M059J (cell line): ENCODE data around the gene CTU2. TPM values are rescaled to one million over a fixed set of nuclear protein-coding genes. Genes with fewer than 3 reads are reported as not detected.

Source experiments
- DNase-seq: peaks from one replicate; pipeline ENCODE4 v3.0.0-alpha.2; 2012; ENCODE audit warnings: low read depth
- total RNA-seq: library from RNA; depleted of rRNA; stranded (reverse); fragments of >200 nt; shearing (Covaris generic); gene quantifications from 2 replicates; pipeline ENCODE4 v1.2.3, GENCODE V29; 2014

Gene CTU2
- total RNA-seq, 1 experiment from 2014 or later, result 16.2 TPM

DNA sequence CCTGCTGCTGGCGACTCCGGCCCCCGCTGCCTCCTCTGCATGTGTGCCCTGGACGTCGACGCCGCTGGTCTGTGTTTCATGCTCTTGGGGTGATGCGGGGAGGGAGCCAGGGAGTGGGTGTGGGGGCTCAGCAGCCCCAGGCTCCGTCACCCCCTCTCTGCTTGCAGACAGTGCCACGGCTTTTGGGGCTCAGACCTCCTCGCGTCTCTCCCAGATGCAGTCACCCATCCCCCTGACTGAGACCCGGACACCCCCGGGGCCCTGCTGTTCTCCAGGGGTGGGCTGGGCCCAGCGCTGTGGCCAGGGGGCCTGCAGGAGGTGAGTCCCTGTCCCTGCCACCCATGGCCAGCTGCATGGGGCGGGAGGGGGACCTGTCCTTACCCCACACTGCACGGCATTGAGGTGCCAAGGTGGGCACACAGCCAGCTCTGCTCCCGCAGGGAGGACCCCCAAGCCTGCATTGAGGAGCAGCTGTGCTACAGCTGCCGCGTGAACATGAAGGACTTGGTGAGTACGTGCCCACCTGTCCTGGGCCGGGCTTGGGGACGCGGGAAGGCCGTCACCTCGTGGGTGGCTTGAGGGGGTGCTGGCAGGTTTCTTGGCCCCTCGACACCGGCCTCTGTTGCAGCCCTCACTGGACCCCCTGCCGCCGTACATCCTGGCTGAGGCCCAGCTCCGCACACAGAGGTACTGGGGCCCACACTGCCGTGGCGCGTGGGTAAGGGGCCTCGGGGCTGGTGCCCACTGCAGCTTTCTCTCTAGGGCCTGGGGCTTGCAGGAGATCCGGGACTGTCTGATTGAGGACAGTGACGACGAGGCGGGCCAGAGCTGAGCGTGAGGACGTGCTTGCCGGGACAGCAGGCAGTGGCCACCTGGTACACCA, 8.4 kb downstream of the CTU2 start:
- DNase-seq, result no peak

- DNase-seq, result no peak
These were observed 9.2 kb downstream of the CTU2 start for GRCh38 chr16:88715312-88716190.

GRCh38 chr16:88716201-88716600, 9.9 kb downstream of the CTU2 start:
- DNase-seq, result no peak

DNA sequence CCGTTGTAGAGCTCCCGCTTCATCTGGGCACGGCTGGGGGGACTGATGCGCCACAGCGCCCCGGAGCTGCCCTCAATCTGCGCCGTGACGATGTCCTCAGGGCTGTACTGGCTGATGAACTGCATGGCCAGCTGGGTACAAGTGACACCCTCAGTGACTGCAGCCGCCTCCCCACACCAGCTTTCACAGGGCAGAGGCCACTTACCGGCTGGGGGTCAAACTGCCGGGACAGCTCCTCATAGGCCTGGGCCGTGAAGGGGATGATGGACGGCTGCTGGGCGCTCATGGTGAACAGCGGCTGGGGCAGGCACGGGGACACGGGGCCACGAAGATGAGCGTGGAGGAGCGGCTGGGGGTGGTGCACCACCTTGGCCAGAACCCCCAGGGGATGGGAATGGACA, 10.3 kb downstream of the CTU2 start:
- DNase-seq, result no peak

DNA sequence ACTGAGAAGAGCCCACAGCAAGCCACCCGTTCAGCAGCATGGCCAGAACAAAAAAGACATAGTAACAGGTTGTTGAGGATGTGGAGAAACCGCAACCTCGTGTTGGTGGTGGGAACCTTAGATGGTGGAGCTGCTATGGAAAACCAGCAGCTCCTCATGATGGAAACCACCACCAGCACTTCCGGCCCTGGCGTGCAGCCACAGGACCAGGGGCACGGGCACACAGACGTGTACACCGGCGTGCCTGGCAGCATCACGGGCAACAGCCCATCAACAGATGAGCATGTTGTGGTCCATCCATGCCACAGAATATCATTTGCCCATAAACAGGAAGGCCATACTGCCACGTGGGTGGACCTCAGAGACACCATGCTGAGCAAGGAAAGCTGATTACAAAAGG, 11.9 kb downstream of the CTU2 start:
- DNase-seq, result no peak

- DNase-seq, result no peak
These were observed 13.1 kb downstream of the CTU2 start for GRCh38 chr16:88719267-88719932.

DNA sequence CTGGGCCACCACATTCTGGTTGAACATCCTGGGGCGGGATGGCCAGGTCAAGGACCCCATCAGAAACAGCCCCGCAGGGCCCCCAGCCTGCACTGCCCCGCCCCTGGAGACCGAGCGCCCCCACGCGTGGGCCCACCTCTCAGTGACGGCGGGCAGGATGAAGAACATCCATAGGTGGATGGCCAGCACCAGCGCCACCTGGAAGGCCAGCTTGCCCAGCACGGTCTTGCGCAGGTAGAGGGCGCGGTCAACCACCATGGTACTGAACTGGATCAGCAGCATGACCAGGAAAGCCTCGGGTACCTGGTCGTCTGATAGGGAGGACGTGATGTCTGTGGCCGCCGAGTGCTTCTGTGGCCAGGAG, 13.6 kb downstream of the CTU2 start:
- no peak for DNase-seq

GRCh38 chr16:88720396-88720970, 14.2 kb downstream of the CTU2 start:
- no peak for DNase-seq

DNA sequence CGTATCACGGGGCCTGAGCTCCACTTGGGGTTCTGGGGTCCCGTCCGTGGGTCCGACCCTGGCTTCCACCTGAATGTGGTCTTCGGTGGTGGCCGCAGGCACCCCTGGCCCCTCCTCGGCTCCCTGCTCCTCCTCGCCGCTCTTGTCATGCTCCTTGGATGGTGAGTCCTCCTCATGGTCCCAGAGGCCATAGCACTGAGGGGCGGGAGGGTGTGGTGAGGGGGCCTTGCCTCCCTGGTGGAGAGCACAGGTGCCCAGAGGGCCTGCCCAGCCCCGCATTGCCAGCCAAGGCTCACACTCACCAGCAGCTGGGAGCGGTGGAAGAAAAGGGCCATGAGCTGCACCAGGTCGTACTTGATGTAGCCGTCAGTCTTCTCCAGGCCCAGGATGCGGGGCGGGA, 14.9 kb downstream of the CTU2 start:
- DNase-seq, result no peak

DNA sequence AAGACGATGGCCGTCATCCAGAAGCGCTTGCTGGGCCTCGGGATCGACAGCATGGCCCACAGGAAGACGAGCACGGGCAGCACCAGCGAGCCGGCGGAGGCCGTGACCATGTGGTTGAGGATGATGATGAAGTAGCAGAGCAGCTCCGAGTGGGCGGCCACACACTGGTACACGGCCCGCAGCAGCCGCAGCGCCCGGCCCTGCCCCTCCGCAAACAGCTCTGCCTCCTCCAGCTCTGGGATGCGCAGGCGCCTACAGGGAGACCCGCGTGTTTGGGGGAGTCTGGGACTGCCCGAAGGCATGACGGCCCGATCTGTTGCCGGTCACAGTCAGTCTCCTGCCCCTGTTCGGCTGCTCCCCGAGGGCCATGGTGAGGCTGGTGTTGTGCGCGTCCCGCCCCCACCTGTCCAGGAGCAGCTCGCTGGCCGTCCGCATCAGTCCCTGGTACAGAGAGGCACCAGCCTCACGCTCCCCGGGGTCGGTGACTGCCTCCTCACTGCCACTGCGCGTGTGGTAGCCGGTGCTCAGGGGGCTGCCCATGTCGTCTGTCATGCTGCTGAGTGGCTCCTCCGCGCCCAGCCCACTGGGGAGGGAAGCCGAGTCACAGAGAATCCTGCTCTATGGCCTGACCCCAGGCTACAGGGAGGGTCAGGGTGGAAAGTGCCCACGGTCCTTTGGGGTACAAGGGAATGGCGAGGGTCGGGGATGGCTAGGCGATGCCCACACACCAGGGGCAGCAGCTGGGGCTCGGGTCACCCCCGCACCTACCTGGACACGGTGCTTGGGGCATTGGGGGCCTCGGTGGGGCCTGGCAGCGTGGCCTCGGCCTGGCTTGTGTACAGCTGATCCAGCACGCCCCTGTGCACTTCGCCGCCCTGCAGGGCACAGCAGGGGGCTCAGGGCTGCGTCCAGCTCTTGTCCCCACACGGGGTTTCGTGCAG, 15.8 kb downstream of the CTU2 start:
- DNase-seq, result no peak

DNA sequence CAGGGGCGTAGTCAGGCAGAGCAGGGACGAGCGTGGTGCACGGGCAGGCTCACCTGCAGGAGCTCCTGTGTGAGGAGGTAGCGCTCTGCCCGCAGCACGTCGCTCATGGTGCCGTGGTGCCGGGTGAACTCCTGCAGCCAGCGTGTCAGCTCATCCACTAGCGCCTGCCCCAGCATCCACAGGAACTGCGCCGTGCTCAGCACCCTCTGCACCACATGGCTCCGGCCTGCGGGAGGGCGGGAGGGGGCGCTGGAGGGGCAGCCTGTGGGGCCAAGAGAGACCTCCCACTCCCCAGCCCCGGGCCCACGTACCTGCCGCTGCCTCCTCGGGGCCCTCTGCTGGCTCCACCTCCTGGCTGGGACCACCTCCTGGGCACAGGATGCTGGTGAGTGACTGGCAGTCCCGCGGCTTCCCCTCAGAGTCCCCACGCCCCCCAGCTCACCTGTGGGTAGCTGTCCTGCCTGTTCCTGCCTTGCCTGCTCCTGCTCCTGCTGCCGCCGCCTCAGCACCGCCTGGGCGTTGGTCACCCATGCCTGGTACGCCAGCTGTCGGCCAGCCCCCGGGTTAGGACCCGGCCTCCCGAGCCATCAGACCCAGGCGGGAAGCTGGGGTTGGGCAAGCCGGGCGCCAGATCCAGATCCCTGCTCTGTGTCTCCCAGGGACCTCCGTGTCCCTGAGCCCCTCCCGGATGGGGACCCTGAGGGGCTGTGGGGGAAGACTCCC, 16.6 kb downstream of the CTU2 start:
- no peak for DNase-seq

DNA sequence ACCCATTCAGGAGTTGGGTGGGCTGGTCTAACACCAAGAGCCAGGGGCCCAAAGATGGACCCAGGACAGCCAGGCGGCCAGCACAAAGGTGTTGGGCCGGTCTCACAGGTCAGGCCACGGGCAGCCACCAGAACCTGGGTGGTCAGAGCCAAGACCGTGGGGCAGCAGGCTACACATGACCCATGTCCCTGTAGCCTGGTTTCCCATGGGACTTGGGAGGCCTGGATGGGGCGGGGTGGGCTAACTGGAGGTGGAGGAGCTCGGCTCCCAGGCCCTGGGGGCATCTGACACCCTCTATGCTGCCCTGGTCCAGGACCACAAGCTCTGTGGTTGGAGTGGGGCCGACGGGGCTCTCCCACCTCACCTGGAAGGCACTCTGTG, 17.2 kb downstream of the CTU2 start:
- no peak for DNase-seq

DNA sequence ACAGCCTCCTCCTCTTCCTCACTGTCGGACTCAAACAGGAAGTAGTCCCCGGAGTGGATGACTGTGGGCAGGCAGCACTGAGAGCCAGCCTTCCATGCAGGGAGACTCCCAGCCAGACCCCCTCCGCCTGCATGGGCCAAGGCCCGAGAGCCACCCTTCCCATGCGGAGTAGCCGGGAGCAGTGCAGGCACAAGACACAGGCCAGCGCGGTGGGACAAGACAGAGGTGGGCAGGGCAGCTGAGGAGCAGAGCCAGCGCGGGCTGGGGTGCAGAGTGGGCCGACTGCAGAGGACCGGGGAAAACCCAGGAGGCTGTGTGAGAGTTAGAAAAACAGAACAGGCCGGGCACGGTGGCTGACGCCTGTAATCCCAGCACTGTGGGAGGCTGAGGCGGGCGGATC, 17.6 kb downstream of the CTU2 start:
- no peak for DNase-seq

DNA sequence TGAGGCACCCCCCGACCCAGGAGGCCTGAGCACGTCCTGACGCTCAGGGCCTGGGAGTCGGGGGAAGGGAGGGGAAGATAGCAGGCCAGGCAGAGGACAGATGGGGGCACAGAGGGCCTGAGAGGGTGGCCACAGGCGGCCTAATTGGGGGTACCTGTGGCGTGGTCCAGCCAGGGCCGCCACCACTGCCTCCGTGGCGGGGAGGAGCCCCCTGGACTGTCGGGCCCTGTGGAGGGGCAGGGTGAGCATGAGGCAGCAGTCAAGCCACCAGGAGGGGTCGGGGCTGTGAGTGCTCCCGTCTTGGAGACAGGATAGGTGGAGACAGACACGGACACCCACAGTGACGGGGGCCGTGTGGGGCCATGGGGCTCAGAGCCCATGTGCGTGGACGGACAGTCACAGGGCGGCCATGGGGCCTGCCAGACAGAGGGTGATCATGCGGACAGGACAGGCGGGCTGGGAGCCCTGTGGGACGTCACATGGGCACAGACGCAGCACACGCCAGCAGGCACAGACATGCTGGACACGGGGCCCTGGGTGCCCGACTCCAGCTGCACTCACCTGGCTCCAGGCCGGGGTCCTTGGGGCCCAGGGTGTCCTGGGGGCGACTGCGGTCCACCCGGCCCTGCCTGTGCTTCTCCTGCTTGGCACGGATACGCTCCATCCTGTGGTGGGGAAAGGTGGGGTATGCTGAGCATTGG, 18.7 kb downstream of the CTU2 start:
- no peak for DNase-seq

DNA sequence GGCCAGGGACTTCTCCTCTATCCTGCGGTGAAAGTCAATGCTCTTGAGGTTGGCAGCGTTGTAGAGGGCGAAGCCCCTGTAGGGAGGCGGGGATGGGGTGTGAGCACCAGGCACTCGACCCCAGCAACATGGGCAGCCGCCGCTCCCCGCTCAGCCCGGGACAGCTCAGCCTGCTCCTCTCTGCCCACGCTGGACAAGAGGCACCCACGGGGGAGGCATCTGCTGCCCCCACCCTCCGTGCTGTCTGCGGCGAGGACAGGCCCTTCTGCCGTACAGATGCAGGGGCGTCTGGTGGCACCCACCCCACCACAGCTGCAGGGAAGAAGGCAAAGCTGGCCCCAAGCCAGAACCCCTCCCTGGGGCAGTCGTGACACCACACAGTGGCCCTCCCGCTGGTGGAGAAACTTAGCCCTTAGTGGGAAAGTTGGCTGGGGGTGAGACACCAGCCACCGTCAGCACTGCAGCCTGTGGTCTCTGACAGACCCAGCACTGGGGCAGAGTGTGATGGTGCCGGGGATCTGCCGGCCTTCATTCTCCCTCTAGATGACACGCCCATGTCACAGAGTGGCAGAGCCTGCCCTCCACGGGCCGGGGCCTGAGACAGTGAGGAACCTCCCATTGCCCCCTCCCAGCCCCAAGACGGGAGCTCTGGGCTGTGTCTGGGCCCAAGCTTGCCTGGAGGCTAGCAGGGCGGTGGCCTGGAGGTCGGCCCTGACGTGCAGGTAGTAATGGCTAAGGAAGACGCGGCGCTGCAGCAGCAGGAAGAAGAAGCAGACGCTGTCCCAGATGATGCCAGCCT, 19.5 kb downstream of the CTU2 start:
- DNase-seq, result no peak

- no peak for DNase-seq
These were observed 20.1 kb downstream of the CTU2 start for GRCh38 chr16:88726408-88726749.

GRCh38 chr16:88726981-88727380, 20.7 kb downstream of the CTU2 start:
- DNase-seq, result no peak

DNA sequence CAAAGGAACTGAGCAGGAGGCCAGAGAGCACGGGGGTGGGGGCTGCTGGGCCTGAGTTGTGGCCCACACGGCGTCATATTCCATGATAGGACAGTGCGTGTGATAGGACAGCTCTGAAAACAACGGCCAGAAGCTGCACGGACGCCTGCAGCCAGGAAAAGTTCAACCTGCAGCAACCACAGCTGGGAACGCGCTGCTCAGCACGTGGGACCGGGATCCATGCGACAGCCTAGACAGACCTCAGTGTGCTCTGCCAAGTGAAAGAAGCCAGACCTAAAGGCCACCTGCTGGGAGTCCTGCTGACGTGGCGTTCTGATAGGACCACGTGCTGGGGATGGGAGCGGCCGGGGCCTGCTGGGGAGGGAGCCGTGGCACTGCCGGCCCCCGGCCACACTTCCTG, 21.6 kb downstream of the CTU2 start:
- DNase-seq, result no peak
